Measurements from ENCODE around the gene CPLX1.

Gene CPLX1

DNA sequence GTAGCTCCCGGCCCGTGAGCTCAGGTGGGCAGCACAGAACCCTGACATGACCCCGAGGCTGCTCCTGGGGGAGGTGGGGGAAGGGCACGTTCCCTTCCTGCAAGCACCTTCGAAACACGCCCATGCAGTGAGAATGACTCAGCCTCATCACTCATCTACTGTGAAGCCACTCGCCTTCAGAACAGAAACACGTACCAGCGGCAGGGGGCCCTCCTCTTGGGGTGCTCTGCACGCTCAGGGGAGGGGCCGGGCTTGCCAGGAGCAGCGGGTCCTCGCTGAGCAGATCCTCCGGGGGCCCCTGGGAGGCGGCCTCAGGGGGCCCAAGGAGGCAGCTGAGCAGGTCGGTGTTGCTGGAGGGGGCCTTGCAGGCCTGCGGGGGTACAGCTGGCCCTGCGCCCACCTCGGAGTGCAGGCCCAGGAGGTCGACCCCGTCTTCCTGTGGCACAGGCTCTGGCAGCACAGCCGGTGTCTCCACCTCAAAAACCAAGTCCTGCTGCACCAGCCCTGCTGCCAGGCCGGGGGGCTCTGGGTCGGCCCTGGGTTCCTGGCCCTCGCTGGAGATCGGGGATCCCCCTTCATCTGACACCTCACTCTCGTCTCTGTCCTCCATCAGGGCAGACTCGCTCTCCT, 40.9 kb upstream of the CPLX1 start:
- no peaks in the 10 kb centered on the region for H3K27me3 ChIP-seq (ENCODE audit: control insufficient read depth in 2 of 2, insufficient read depth in 2 of 2, low read length in 2 of 2)
- H3K9ac ChIP-seq (ENCODE audit: low read depth in 1 of 2, low read length in 2 of 2) = no peak overlapping the region
- H3K9me3 ChIP-seq (ENCODE audit: control insufficient read depth in 2 of 2, low read length in 2 of 2) = peaks cover 0 to 2% of the 10 kb centered on the region in 2 donors
- H3K36me3 ChIP-seq (ENCODE audit: control insufficient read depth in 2 of 2, insufficient read depth in 2 of 2, low read length in 2 of 2) = peaks cover 67 to 81% of the 10 kb centered on the region in 2 donors
- no peaks in the 10 kb centered on the region for H3K4me1 ChIP-seq (ENCODE audit: control insufficient read depth in 2 of 2, insufficient read depth in 2 of 2, low read length in 2 of 2)
- no peak overlapping the region for H3K4me3 ChIP-seq (ENCODE audit: low read length in 2 of 2)
- H3K27ac ChIP-seq (ENCODE audit: low read depth in 2 of 2, low read length in 2 of 2) = no peak overlapping the region

DNA sequence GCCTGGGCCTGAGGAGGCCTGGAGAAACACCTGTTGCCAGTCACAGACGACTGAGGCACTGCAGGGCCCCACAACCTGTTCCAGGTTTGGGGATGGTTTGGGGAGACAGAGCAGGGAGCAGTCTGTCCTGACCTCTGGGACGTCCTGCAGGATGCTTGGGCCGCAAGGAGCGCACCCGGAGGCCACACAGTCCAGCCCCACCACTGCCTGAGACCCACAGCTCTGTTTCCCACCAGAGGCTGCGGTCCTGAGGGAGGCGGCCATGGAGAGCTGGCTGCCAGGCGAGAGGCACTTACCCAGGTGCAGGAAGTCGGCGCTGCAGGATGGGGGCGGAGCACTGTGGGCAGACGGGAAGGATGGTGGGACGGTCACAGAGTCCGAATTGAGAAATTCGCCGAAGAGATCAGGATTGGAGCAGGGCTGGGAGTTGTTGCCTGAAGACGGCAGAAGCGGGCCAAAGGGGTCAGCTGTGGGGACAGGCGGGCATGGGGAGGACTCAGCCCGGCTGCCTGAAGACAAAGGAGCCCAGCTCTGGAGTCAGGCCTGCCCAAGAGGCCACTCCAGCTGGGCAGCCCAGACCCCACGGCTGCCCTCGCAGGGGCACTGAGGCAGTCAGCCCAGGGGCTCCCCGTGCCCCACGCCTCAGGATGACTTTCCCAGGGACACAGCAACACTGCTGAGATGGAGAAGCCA, 40.3 kb upstream of the CPLX1 start:
- Histone ChIP-seq H3K4me3 (ENCODE audit: low read length in 2 of 2) (no peak overlapping the region), H3K27ac (ENCODE audit: low read depth in 2 of 2, low read length in 2 of 2) (no peak overlapping the region), H3K27me3 (ENCODE audit: control insufficient read depth in 2 of 2, insufficient read depth in 2 of 2, low read length in 2 of 2) (no peaks in the 10 kb centered on the region), H3K9ac (ENCODE audit: low read depth in 1 of 2, low read length in 2 of 2) (no peak overlapping the region), H3K36me3 (ENCODE audit: control insufficient read depth in 2 of 2, insufficient read depth in 2 of 2, low read length in 2 of 2) (peaks cover 72 to 81% of the 10 kb centered on the region in 2 donors), H3K4me1 (ENCODE audit: control insufficient read depth in 2 of 2, insufficient read depth in 2 of 2, low read length in 2 of 2) (no peaks in the 10 kb centered on the region), H3K9me3 (ENCODE audit: control insufficient read depth in 2 of 2, low read length in 2 of 2) (peaks cover 0 to 2% of the 10 kb centered on the region in 2 donors)

DNA sequence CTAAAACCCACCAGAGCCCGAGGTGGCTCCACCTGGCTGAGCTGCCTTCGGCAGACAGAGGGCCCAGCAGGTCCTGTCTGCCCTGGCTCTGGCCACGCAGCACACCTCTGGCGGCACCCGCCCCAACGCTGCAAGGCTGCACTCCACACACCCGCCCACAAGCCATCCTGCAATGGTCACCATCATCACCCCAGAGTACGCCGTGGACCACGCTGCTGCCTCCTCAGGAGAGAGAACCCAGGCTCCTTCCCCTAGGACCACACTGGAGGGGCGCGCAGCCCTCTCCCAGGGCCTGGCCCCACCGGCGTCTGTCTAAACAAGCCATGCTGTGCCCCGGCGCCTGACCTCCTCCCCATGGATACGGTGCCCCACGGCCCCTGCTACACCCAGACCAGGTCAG, 39.6 kb upstream of the CPLX1 start:
- peaks cover 79 to 86% of the 10 kb centered on the region in 2 donors for H3K36me3 ChIP-seq (ENCODE audit: control insufficient read depth in 2 of 2, insufficient read depth in 2 of 2, low read length in 2 of 2)
- no peak overlapping the region for H3K4me3 ChIP-seq (ENCODE audit: low read length in 2 of 2)
- peaks cover 0 to 2% of the 10 kb centered on the region in 2 donors for H3K9me3 ChIP-seq (ENCODE audit: control insufficient read depth in 2 of 2, low read length in 2 of 2)
- no peaks in the 10 kb centered on the region for H3K4me1 ChIP-seq (ENCODE audit: control insufficient read depth in 2 of 2, insufficient read depth in 2 of 2, low read length in 2 of 2)
- no peak overlapping the region for H3K27ac ChIP-seq (ENCODE audit: low read depth in 2 of 2, low read length in 2 of 2)
- no peaks in the 10 kb centered on the region for H3K27me3 ChIP-seq (ENCODE audit: control insufficient read depth in 2 of 2, insufficient read depth in 2 of 2, low read length in 2 of 2)
- no peak overlapping the region for H3K9ac ChIP-seq (ENCODE audit: low read depth in 1 of 2, low read length in 2 of 2)

DNA sequence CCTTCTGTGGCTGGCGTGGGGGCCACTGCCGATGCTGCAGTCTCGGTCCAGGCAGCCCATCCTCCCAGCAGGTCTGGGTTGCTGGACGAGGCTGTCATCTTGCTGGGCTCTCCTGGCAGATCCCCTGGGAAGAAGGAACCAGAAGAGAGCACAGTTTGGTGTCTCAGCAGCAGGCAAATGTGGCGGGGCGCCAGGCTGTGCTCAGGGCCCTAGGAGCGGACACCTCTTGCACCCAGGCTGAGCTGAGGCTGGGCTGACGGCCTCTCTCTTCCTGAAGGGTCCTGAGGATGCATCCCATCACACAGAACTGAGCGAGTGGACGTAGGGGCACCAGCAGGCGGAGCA, 39.2 kb upstream of the CPLX1 start:
- Histone ChIP-seq H3K9ac (ENCODE audit: low read depth in 1 of 2, low read length in 2 of 2) (no peak overlapping the region), H3K4me1 (ENCODE audit: control insufficient read depth in 2 of 2, insufficient read depth in 2 of 2, low read length in 2 of 2) (no peaks in the 10 kb centered on the region), H3K27me3 (ENCODE audit: control insufficient read depth in 2 of 2, insufficient read depth in 2 of 2, low read length in 2 of 2) (no peaks in the 10 kb centered on the region), H3K4me3 (ENCODE audit: low read length in 2 of 2) (no peak overlapping the region), H3K9me3 (ENCODE audit: control insufficient read depth in 2 of 2, low read length in 2 of 2) (peaks cover 0 to 2% of the 10 kb centered on the region in 2 donors), H3K36me3 (ENCODE audit: control insufficient read depth in 2 of 2, insufficient read depth in 2 of 2, low read length in 2 of 2) (peaks cover 77 to 85% of the 10 kb centered on the region in 2 donors), H3K27ac (ENCODE audit: low read depth in 2 of 2, low read length in 2 of 2) (no peak overlapping the region)

DNA sequence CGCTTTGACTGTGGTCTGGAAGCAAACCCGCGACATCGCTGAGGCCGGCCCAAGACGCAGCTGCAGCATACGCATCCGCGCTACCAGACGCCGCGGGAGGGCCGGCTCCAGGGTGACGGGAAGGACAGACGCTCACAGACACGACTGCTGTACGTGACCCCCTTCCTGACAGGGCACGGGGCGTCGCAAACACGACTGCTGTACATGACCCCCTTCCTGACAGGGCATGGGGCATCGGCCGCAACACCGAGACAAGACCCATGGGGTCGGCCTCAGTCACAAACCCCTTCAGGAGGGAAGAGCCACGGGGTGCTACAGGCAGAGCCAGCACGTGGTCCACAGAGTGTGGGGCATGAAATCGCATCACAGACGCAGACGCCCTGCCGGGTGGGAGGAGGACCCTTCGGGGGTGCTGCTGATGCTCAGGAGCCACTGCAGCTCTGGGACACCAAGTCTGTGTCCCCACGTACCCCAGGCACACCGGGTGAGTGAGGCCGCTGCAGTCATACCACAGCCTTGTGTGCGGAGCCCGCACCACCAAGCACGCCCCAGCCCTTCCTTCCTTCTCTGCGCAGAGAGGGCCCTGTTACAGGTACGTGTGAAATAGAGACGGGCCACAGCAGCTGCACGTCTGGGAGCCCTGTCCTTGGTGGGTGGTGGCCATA, 38.7 kb upstream of the CPLX1 start:
- Histone ChIP-seq H3K36me3 (ENCODE audit: control insufficient read depth in 2 of 2, insufficient read depth in 2 of 2, low read length in 2 of 2) (peaks cover 72 to 82% of the 10 kb centered on the region in 2 donors), H3K9ac (ENCODE audit: low read depth in 1 of 2, low read length in 2 of 2) (no peak overlapping the region), H3K27me3 (ENCODE audit: control insufficient read depth in 2 of 2, insufficient read depth in 2 of 2, low read length in 2 of 2) (no peaks in the 10 kb centered on the region), H3K4me1 (ENCODE audit: control insufficient read depth in 2 of 2, insufficient read depth in 2 of 2, low read length in 2 of 2) (no peaks in the 10 kb centered on the region), H3K27ac (ENCODE audit: low read depth in 2 of 2, low read length in 2 of 2) (no peak overlapping the region), H3K9me3 (ENCODE audit: control insufficient read depth in 2 of 2, low read length in 2 of 2) (peaks cover 0 to under 1% of the 10 kb centered on the region in 2 donors), H3K4me3 (ENCODE audit: low read length in 2 of 2) (no peak overlapping the region)

DNA sequence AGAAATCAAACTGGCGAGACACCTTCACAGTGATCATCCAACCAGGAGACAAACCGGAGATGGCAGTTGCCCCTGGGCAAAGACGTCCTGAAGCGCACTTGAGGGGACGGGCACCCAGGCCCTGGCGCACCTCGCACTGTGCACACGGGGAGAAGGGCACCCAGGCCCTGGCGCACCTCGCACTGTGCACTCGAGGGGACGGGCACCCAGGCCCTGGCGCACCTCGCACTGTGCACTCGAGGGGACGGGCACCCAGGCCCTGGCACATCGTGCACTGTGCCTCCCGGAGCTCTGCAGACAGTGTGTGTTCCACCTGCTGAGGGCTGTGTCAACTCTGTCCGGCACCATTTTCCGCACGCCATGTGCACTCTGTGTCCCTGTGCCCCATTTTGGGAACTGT, 34.6 kb upstream of the CPLX1 start:
- H3K36me3 ChIP-seq (ENCODE audit: control insufficient read depth in 2 of 2, insufficient read depth in 2 of 2, low read length in 2 of 2) = peaks cover 71 to 74% of the 10 kb centered on the region in 2 donors

DNA sequence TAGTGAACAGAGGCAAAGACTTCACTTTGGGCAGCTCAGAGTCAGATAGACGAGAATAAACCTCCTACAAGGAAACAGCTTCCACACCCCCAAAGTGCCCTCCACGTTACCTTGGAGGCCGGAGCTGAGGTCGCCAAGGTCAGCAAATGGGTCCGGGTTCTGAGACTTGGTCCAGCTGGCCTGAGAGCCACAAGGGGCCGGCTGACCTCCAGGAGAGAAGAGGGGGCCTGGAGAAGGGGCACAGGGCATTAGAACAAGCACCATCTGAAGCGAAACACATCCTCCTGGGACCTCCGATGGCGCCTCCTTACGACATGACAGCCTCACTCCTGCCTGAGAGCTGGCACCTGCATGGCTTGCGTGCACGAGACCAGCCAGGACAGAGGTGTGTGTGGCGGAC, 33.6 kb upstream of the CPLX1 start:
- H3K9me3 ChIP-seq (ENCODE audit: control insufficient read depth in 2 of 2, low read length in 2 of 2) = no peaks in the 10 kb centered on the region
- no peak overlapping the region for H3K27ac ChIP-seq (ENCODE audit: low read depth in 2 of 2, low read length in 2 of 2)
- H3K9ac ChIP-seq (ENCODE audit: low read depth in 1 of 2, low read length in 2 of 2) = no peak overlapping the region
- no peak overlapping the region for H3K4me3 ChIP-seq (ENCODE audit: low read length in 2 of 2)
- no peaks in the 10 kb centered on the region for H3K27me3 ChIP-seq (ENCODE audit: control insufficient read depth in 2 of 2, insufficient read depth in 2 of 2, low read length in 2 of 2)
- no peaks in the 10 kb centered on the region for H3K4me1 ChIP-seq (ENCODE audit: control insufficient read depth in 2 of 2, insufficient read depth in 2 of 2, low read length in 2 of 2)
- peaks cover 60 to 72% of the 10 kb centered on the region in 2 donors for H3K36me3 ChIP-seq (ENCODE audit: control insufficient read depth in 2 of 2, insufficient read depth in 2 of 2, low read length in 2 of 2)

More for the DNA sequence above, 34.6 kb upstream of the CPLX1 start:
- H3K9me3 ChIP-seq (ENCODE audit: control insufficient read depth in 2 of 2, low read length in 2 of 2) = no peaks in the 10 kb centered on the region
- no peaks in the 10 kb centered on the region for H3K4me1 ChIP-seq (ENCODE audit: control insufficient read depth in 2 of 2, insufficient read depth in 2 of 2, low read length in 2 of 2)
- no peak overlapping the region for H3K4me3 ChIP-seq (ENCODE audit: low read length in 2 of 2)
- no peaks in the 10 kb centered on the region for H3K27me3 ChIP-seq (ENCODE audit: control insufficient read depth in 2 of 2, insufficient read depth in 2 of 2, low read length in 2 of 2)
- H3K27ac ChIP-seq (ENCODE audit: low read depth in 2 of 2, low read length in 2 of 2) = no peak overlapping the region
- no peak overlapping the region for H3K9ac ChIP-seq (ENCODE audit: low read depth in 1 of 2, low read length in 2 of 2)

DNA sequence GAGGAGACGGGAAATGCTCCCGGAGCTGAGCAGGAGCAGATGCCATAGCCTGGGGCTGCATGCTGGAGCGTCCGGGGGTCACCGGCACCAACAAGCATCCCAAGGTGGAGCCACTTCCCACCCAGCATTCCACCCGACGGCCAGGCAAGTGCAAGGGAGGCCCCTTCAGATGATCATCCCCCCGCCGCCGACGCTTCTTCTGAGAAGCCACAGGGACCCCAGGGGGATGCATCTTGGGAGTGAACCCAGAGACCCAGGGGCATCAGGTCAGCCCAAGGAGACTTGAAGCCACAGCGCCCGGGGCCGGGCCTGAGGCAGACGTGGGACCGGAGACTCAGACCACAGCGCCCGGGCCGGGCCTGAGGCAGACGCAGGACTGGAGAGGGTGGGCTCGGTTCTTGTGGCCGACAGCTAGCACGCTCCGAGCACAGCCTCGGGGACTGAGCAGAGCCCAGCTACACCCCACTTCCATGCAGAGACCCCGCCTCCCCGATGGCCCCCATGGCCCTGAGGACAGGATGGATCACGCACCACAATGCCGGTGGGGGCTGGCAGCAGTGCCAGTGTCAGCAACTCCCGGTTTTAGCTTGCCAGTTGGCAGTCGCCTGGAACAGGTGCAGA, 33.0 kb upstream of the CPLX1 start:
- Histone ChIP-seq H3K36me3 (ENCODE audit: control insufficient read depth in 2 of 2, insufficient read depth in 2 of 2, low read length in 2 of 2) (peaks cover 54 to 69% of the 10 kb centered on the region in 2 donors), H3K27me3 (ENCODE audit: control insufficient read depth in 2 of 2, insufficient read depth in 2 of 2, low read length in 2 of 2) (no peaks in the 10 kb centered on the region)

DNA sequence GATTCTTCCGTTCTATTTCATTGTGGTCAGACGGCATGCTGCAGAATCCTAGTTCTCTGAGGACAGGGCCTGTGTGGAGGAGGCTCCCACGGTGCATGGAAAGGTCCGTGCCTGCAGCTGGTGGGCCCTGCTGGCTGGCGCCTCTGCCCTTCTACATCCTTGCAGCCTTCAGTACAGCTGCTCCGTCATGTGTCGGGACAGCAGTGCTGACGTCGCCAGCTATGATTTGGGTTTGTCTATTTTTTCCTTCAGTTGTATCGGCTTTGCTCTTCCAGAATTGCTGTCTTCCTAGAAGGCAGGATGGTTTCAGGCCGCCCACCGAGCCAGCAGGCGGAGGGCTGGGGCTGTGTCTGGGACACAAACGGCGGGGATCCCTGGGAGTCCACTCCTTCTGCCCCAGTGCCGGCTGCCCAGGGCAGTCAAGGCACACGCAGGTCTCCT, 32.1 kb upstream of the CPLX1 start:
- no peak overlapping the region for H3K4me3 ChIP-seq (ENCODE audit: low read length in 2 of 2)
- H3K36me3 ChIP-seq (ENCODE audit: control insufficient read depth in 2 of 2, insufficient read depth in 2 of 2, low read length in 2 of 2) = peaks cover 53 to 65% of the 10 kb centered on the region in 2 donors
- no peak overlapping the region for H3K9ac ChIP-seq (ENCODE audit: low read depth in 1 of 2, low read length in 2 of 2)
- H3K9me3 ChIP-seq (ENCODE audit: control insufficient read depth in 2 of 2, low read length in 2 of 2) = no peaks in the 10 kb centered on the region
- no peaks in the 10 kb centered on the region for H3K27me3 ChIP-seq (ENCODE audit: control insufficient read depth in 2 of 2, insufficient read depth in 2 of 2, low read length in 2 of 2)
- no peaks in the 10 kb centered on the region for H3K4me1 ChIP-seq (ENCODE audit: control insufficient read depth in 2 of 2, insufficient read depth in 2 of 2, low read length in 2 of 2)
- no peak overlapping the region for H3K27ac ChIP-seq (ENCODE audit: low read depth in 2 of 2, low read length in 2 of 2)

More for the DNA sequence above, 33.0 kb upstream of the CPLX1 start:
- H3K4me3 ChIP-seq (ENCODE audit: low read length in 2 of 2) = no peak overlapping the region
- no peaks in the 10 kb centered on the region for H3K9me3 ChIP-seq (ENCODE audit: control insufficient read depth in 2 of 2, low read length in 2 of 2)
- H3K9ac ChIP-seq (ENCODE audit: low read depth in 1 of 2, low read length in 2 of 2) = no peak overlapping the region
- H3K27ac ChIP-seq (ENCODE audit: low read depth in 2 of 2, low read length in 2 of 2) = no peak overlapping the region
- no peaks in the 10 kb centered on the region for H3K4me1 ChIP-seq (ENCODE audit: control insufficient read depth in 2 of 2, insufficient read depth in 2 of 2, low read length in 2 of 2)

DNA sequence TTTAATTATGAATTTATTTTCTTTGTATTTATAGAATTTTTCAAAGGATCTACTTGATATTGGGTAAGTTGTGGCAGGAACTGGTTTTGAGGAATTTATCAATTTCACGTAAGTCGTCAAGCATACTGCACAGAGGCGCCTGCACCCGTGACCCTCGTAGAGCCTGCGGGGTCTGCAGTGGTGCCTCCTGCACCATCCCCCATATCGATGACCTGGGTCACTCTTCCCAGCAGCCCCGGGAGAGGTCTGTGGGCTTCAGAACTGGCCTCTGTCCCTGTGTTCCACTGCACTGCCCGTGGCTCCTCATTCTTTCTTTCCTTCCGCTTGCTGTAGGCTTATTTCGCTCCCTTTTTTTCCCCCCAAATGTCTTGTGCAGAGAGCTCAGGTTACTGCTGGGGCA, 31.5 kb upstream of the CPLX1 start:
- no peaks in the 10 kb centered on the region for H3K4me1 ChIP-seq (ENCODE audit: control insufficient read depth in 2 of 2, insufficient read depth in 2 of 2, low read length in 2 of 2)
- no peak overlapping the region for H3K27ac ChIP-seq (ENCODE audit: low read depth in 2 of 2, low read length in 2 of 2)
- no peak overlapping the region for H3K9ac ChIP-seq (ENCODE audit: low read depth in 1 of 2, low read length in 2 of 2)
- H3K36me3 ChIP-seq (ENCODE audit: control insufficient read depth in 2 of 2, insufficient read depth in 2 of 2, low read length in 2 of 2) = peaks cover 49 to 63% of the 10 kb centered on the region in 2 donors
- H3K27me3 ChIP-seq (ENCODE audit: control insufficient read depth in 2 of 2, insufficient read depth in 2 of 2, low read length in 2 of 2) = no peaks in the 10 kb centered on the region
- no peaks in the 10 kb centered on the region for H3K9me3 ChIP-seq (ENCODE audit: control insufficient read depth in 2 of 2, low read length in 2 of 2)
- H3K4me3 ChIP-seq (ENCODE audit: low read length in 2 of 2) = no peak overlapping the region

Data from mucosa of rectum (tissue), 2 donors.